Measurements from ENCODE around the gene GNPTAB. TPM values are rescaled to one million over a fixed set of nuclear protein-coding genes. Genes with fewer than 3 reads are reported as not detected.
A peak's percentile ranks its signal among the peaks of the same experiment; 100 is the strongest.

The GNPTAB gene
- total and polyA plus RNA-seq, 2 of the 4 experiments (the other 2 are of a cell fraction), result 16.0 to 24.2 TPM

DNA sequence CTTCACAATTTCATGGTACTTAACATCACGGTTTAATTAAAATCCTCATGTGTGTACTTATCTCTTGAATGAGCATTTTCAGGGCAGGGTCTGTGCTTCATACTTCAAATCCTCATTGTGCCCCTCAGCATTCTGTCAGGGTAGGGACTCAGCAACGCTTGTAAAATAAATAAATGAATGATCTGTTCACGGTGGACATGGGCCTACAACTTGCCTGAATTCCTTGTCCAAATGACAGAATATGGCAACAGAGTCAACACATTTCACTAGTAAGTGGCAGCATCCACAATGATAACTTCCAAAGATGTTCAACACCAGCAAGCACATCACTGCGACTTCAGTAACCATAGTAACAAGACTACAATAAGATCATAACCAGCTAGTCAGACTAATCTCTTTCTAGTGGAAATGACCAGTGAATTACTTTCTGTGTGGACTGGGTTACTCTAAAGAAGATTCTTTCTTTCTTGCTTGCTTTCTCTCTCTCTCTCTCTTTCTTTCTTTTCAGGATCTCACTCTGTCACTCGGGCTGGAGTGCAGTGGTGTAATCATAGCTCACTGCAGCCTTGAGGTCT is 14.5 kb upstream of the GNPTAB start:
- WGBS, 2 experiments (ENCODE audit: extremely low coverage in 2 of 2, insufficient read length in 1 of 2), result 70% methylated on average over 2 of the region's 5 CpGs; no CpG with 5 or more reads in 1 of the 2 experiments
- CTCF ChIA-PET, result interaction anchor here (0.6 to 0.8 kb wide), 2 partner anchors 10 to 265 kb away, joined by 6 to 10 read pairs; no protein-coding TSS in a partner anchor
- Histone ChIP-seq H3K23ac (ENCODE audit: low read depth, low read length) (peak overlapping the region; percentile 52; the same call in 1 of the 2 replicates), H2AK5ac (ENCODE audit: low read depth, low read length) (peak overlapping the region; percentile 63; the same call in 1 of the 2 replicates), H3K27me3 (ENCODE audit: control insufficient read depth, insufficient read depth, low read length) (no peaks in the 10 kb centered on the region), H4K91ac (ENCODE audit: insufficient read depth, low read depth, low read length) (no peak overlapping the region; the same call in 1 of the 2 replicates), H3K56ac (ENCODE audit: extremely low read depth, insufficient read depth, low read length) (no peak overlapping the region), H4K8ac (ENCODE audit: low read depth in 2 of 2, low read length in 2 of 2) (peak overlapping the region in 1 of 2 experiments; percentile 57; a peak in 2 of 4 replicates), H3K79me1 (ENCODE audit: low read depth in 1 of 2, low read length in 2 of 2) (no peaks in the 10 kb centered on the region), H3K14ac (replicated peaks; ENCODE audit: low read depth, low read length) (no peak overlapping the region), H3K27ac (ENCODE audit: insufficient read depth, low read length) (no peak overlapping the region), H3K4ac (ENCODE audit: low read depth, low read length) (no peak overlapping the region), H4K5ac (ENCODE audit: low read depth, low read length) (no peak overlapping the region), H3K4me1 (ENCODE audit: control insufficient read depth, insufficient read depth, low read length) (peaks cover 2% of the 10 kb centered on the region; the same call in 1 of the 2 replicates), H3K9ac (ENCODE audit: low read depth, low read length) (no peak overlapping the region), H3K18ac (ENCODE audit: low read depth, low read length) (no peak overlapping the region), H2BK5ac (ENCODE audit: low read depth, low read length, poor library complexity, severe bottlenecking) (no peak overlapping the region), H2BK15ac (ENCODE audit: low read depth, low read length) (no peak overlapping the region), H2AFZ (replicated peaks; ENCODE audit: low read length, poor library complexity) (peak overlapping the region; percentile 34), H3K36me3 (ENCODE audit: control insufficient read depth, insufficient read depth, low read length) (no peaks in the 10 kb centered on the region), H2BK120ac (ENCODE audit: low read depth, low read length) (no peak overlapping the region), H4K20me1 (ENCODE audit: insufficient read depth, low read length) (no peaks in the 10 kb centered on the region), H3K4me2 (ENCODE audit: low read depth, low read length) (no peak overlapping the region), H2BK20ac (ENCODE audit: low read depth, low read length) (no peak overlapping the region), H3K4me3 (ENCODE audit: insufficient read depth, low read depth, low read length) (no peak overlapping the region), H3K9me3 (ENCODE audit: control insufficient read depth, insufficient read depth, low read length) (no peaks in the 10 kb centered on the region), H2AK9ac (replicated peaks; ENCODE audit: low read depth, low read length, poor library complexity) (no peak overlapping the region), H3K9me1 (ENCODE audit: insufficient read depth, low read length) (no peaks in the 10 kb centered on the region)
- TF ChIP-seq BHLHE40 (IDR thresholded peaks at IDR 0.05; ENCODE audit: low read depth, low read length) (no peak), USF2 (IDR thresholded peaks at IDR 0.05; ENCODE audit: low read depth, low read length) (no peak), CHD1 (IDR thresholded peaks at IDR 0.05; ENCODE audit: low read depth, low read length) (no peak), CTCF (conservative IDR thresholded peaks at IDR 0.05; ENCODE audit: low read depth, low read length) (no peak), CEBPB (IDR thresholded peaks at IDR 0.05; ENCODE audit: low read depth, low read length) (no peak), MXI1 (IDR thresholded peaks at IDR 0.05; ENCODE audit: borderline replicate concordance, low read depth, low read length) (no peak), POLR2A (IDR thresholded peaks at IDR 0.05; ENCODE audit: low read depth, low read length) (no peak), FOS (IDR thresholded peaks at IDR 0.05; ENCODE audit: low read depth, low read length) (no peak), NFE2L2 (IDR thresholded peaks at IDR 0.05; ENCODE audit: low read depth, low read length) (no peak), MAZ (IDR thresholded peaks at IDR 0.05; ENCODE audit: borderline replicate concordance, low read depth, low read length) (no peak), SMC3 (IDR thresholded peaks at IDR 0.05; ENCODE audit: low read depth, low read length) (no peak)
- TF ChIP-seq, protein P1, sequence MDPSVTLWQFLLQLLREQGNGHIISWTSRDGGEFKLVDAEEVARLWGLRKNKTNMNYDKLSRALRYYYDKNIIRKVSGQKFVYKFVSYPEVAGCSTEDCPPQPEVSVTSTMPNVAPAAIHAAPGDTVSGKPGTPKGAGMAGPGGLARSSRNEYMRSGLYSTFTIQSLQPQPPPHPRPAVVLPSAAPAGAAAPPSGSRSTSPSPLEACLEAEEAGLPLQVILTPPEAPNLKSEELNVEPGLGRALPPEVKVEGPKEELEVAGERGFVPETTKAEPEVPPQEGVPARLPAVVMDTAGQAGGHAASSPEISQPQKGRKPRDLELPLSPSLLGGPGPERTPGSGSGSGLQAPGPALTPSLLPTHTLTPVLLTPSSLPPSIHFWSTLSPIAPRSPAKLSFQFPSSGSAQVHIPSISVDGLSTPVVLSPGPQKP (IDR thresholded peaks at IDR 0.05; ENCODE audit: borderline replicate concordance, low read depth, low read length), result no peak
- in situ Hi-C loops (cut with MboI; ENCODE audit: low sequenced_read_pairs), result no loop called here
- ATAC-seq (ENCODE audit: low read depth), result peak; percentile 24
- DNase-seq, result peak; percentile 22
- POLR2A ChIA-PET (ENCODE audit: unreplicated experiment), result no interaction called here
- dilution Hi-C loops (cut with HindIII; ENCODE audit: low sequenced_read_pairs, unreplicated experiment), result no loop called here
- intact Hi-C loops (cut with micrococcal nuclease), result no loop called here
- no TSS peak for BruUV-seq (replicated peaks)
